ENCODE measurements around the gene NOSTRIN.
A peak's percentile ranks its signal among the peaks of the same experiment; 100 is the strongest.

The NOSTRIN gene

DNA sequence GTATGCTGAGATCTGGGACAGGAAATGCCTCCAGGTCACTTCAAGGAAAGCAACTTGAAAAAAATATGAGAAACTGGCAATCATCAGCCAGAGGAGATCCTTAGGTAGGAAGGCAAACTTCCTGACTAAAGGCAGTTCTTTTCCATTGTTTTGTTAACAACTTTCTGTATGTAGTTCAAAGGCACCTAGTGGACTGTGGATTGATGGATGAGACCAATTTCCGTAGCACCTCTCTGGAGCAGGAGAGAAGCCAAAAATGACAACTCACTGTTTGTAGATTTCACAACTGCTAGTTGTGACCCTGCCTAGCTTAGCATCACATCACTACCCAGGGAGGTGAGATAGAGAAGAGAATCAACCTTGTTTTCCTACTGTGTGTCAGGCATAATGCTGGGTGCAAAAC, 21.8 kb upstream of the NOSTRIN start:
- DNase-seq (ENCODE audit: low read depth), result peak; percentile 29
- TF ChIP-seq, protein P1, sequence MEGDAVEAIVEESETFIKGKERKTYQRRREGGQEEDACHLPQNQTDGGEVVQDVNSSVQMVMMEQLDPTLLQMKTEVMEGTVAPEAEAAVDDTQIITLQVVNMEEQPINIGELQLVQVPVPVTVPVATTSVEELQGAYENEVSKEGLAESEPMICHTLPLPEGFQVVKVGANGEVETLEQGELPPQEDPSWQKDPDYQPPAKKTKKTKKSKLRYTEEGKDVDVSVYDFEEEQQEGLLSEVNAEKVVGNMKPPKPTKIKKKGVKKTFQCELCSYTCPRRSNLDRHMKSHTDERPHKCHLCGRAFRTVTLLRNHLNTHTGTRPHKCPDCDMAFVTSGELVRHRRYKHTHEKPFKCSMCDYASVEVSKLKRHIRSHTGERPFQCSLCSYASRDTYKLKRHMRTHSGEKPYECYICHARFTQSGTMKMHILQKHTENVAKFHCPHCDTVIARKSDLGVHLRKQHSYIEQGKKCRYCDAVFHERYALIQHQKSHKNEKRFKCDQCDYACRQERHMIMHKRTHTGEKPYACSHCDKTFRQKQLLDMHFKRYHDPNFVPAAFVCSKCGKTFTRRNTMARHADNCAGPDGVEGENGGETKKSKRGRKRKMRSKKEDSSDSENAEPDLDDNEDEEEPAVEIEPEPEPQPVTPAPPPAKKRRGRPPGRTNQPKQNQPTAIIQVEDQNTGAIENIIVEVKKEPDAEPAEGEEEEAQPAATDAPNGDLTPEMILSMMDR (conservative IDR thresholded peaks at IDR 0.05; ENCODE audit: low read depth, low read length), result no peak
- H3K4me3 ChIP-seq (ENCODE audit: low read depth, low read length), result no peak overlapping the region

DNA sequence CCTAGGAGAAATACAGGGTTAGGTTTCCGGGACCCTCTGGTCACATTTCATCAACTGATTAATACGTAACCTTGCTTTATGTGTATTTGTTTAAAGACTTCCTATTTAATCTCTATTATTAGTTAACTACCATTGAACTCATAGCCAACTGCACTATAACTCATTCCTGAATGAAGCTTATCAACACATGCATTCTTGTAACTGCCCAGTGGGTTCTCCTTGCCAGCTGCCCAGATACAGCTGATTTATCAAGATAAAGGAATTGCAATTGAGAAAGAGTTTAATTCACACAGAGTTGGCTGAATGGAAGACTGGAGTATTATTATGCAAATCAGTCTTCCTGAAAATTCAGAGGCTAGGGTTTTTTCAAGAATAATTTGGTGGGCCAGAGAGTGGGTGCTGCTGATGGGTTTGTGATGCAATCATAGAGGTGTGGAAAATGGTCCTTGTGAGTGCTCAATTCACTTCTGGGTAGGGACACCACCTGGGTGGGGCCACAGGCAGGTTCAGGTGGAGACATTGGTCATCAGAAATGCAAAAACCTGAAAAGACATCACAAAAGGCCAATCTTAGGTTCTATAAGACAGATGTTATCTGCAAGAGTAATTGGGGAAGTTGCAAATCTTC, 21.1 kb upstream of the NOSTRIN start:
- no peak for DNase-seq (ENCODE audit: low read depth)
- TF ChIP-seq, protein P1 (conservative IDR thresholded peaks at IDR 0.05; ENCODE audit: low read depth, low read length), result no peak
- H3K4me3 ChIP-seq (ENCODE audit: low read depth, low read length), result no peak overlapping the region

DNA sequence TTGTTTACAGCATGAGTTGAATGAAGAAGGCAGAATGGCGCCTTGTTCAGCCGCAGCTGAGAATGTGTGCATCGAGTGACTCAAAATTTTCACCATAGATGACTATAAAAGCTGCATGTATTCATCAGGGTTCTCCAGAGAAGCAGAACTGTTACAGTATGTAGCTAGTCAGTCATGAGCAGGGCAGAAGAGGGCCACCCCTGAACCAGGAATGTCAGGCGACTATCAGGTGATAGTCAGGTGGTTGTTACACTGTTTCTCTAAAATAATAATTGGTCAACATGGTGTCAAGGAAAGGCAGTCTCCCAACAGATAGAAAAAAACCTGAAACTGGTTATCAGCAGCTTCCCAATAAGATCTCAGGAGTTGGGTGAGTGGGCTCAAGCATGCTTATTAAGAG, 20.2 kb upstream of the NOSTRIN start:
- DNase-seq (ENCODE audit: low read depth), result no peak
- no peak overlapping the region for H3K4me3 ChIP-seq (ENCODE audit: low read depth, low read length)
- TF ChIP-seq, protein P1 (conservative IDR thresholded peaks at IDR 0.05; ENCODE audit: low read depth, low read length), result no peak

GRCh38 chr2:168784993-168785392, 17.4 kb upstream of the NOSTRIN start:
- TF ChIP-seq, protein P1 (conservative IDR thresholded peaks at IDR 0.05; ENCODE audit: low read depth, low read length), result no peak
- DNase-seq (ENCODE audit: low read depth), result no peak
- H3K4me3 ChIP-seq (ENCODE audit: low read depth, low read length), result no peak overlapping the region

DNA sequence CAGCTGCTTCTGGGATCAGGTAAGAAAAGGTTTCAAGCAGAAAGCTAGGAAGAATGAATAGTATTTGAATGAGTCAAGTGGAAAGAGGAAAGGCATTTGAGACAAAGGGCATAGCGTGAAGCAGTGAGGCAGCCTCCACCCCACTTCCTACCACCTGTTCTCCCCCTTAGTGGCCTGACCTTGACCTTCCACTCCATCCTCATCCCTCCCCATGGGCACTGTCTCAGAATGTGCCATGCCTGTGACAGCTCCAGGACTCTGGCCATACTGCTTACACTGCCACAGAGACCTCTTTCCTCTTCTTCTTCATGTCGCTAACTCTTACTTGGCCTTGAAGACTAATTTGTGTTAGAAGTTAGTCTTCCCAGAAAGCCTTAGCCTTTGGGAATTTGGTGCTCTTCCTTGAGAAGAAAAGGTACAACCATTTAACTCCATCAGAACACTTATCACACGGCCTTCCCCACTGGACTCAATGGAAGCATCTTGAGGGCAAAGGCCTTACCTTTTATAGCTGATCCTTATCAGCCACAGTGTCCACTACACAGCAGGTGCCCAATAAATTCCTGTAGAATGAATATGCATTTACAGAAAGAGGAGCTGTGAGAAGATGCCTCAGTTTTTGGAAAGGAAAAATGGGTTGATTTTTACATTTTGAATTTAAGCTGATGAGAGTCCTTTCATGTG, 15.2 kb upstream of the NOSTRIN start:
- H3K4me3 ChIP-seq (ENCODE audit: low read depth, low read length), result no peak overlapping the region
- DNase-seq (ENCODE audit: low read depth), result no peak
- TF ChIP-seq, protein P1 (conservative IDR thresholded peaks at IDR 0.05; ENCODE audit: low read depth, low read length), result no peak

DNA sequence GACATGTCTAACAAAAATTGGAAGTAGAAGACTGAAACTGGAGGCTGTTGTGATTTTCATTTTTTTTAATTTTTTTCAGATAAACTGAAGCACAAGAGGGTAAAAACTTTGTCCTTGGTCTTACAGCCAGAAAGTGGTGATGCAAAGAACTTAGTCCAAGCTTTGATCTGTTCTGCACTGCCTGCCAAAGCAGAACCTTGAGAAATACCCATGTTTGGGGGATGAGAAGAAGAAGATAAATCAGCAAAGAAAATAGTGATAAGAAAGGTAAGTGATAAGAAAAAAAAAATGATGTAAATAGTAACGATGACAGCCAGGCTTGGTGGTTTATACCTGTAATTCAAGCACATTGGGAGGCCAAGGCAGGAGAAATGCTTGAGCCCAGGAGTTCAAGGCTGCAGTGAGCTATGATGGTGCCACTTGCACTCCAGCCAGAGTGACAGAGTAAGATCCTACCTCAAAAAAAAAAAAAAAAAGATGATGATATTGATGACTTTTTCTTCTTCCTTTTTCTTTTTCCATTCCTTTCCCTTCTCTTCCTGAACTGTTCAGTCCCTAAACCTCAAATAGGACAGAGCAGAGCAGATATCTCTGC, 14.6 kb upstream of the NOSTRIN start:
- TF ChIP-seq, protein P1 (conservative IDR thresholded peaks at IDR 0.05; ENCODE audit: low read depth, low read length), result no peak
- DNase-seq (ENCODE audit: low read depth), result no peak
- no peak overlapping the region for H3K4me3 ChIP-seq (ENCODE audit: low read depth, low read length)

All from choroid plexus epithelial cell (primary cell).